Measurements from ENCODE around the gene CYFIP1.

DNA sequence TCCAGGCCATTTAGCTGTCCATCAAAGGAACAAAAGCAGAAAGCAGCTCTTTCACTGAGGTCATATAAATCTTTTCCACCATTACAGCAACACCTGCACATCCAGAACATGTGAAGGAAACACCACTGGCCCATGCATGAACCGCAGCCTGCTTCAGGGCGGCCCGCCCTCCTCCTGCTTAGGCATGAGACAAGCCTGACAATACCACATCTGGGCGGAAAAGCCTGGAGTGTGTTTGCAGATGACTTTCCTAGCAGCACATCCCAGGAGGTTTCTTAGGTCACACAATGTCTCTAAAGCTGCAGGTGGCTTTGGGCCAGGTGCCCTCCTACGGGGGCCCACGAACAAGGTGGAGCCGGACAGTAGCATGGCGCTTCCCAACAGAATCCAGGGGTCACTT is 19.6 kb downstream of the CYFIP1 start:
- TF ChIP-seq, protein P1, sequence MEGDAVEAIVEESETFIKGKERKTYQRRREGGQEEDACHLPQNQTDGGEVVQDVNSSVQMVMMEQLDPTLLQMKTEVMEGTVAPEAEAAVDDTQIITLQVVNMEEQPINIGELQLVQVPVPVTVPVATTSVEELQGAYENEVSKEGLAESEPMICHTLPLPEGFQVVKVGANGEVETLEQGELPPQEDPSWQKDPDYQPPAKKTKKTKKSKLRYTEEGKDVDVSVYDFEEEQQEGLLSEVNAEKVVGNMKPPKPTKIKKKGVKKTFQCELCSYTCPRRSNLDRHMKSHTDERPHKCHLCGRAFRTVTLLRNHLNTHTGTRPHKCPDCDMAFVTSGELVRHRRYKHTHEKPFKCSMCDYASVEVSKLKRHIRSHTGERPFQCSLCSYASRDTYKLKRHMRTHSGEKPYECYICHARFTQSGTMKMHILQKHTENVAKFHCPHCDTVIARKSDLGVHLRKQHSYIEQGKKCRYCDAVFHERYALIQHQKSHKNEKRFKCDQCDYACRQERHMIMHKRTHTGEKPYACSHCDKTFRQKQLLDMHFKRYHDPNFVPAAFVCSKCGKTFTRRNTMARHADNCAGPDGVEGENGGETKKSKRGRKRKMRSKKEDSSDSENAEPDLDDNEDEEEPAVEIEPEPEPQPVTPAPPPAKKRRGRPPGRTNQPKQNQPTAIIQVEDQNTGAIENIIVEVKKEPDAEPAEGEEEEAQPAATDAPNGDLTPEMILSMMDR (IDR thresholded peaks at IDR 0.05; ENCODE audit: insufficient read depth, low read depth, low read length) = no peak
- no peak for TF ChIP-seq EZH2 (IDR thresholded peaks at IDR 0.05; ENCODE audit: insufficient read depth, low read length)

Data from astrocyte (in vitro differentiated cells and primary cell).